ENCODE results near the gene RNF103. TPM values are rescaled to one million over a fixed set of nuclear protein-coding genes. Genes with fewer than 3 reads are reported as not detected.
A peak's percentile ranks its signal among the peaks of the same experiment; 100 is the strongest.

The RNF103 gene
- total RNA-seq, 1 donor from 2014 or later = 41.2 TPM

GRCh38 chr2:86622519-86623042, 1.1 kb downstream of the RNF103 start:
- peaks cover 28% of the 10 kb centered on the region for H3K4me1 Mint-ChIP-seq
- no peak for TF ChIP-seq CTCF (IDR thresholded peaks at IDR 0.05; ENCODE audit: unreplicated experiment)
- no peak for DNase-seq (ENCODE audit: low spot score in 2 of 2, unreplicated experiment in 2 of 2)
- peak overlapping the region; percentile 98 for H3K27ac Mint-ChIP-seq
- no peaks in the 10 kb centered on the region for H3K9me3 Mint-ChIP-seq
- H3K36me3 Mint-ChIP-seq = peaks cover 11% of the 10 kb centered on the region
- no peaks in the 10 kb centered on the region for H3K27me3 Mint-ChIP-seq (ENCODE audit: low read depth)
- peak overlapping the region; percentile 93 for H3K4me3 Mint-ChIP-seq

DNA sequence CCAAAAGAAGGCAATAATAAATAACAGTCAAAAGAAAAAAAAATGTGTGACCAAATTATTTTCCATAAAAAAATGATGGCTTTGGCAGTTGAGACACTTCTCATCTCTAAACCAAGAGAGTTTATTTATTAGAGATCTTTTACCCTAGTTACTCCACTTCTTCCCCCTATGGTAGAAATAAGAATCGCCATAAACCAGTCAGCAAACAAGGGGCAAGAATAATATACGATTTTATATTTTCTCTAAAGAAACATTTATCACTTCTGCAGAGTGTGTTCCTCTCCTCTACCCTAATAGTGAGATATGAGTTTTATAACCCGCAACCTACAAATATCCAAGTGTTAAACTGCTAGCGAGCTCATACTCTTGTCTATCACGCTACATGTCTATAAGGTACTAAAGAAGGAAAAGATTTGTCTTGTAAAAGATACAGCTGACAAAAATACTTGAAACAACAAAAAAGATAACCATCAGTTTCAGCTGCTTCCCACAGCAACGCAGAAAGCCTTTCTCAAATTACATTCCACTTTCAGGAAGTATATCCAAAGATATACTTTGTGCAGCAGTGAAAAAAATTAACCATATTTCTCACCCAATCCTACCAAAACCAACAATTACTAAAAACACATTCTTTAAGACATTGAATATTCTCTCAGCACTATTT, 2.3 kb downstream of the RNF103 start:
- peak overlapping the region; percentile 93 for H3K4me3 Mint-ChIP-seq
- DNase-seq (ENCODE audit: low spot score in 2 of 2, unreplicated experiment in 2 of 2) = no peak
- H3K27ac Mint-ChIP-seq = peak overlapping the region; percentile 98
- H3K9me3 Mint-ChIP-seq = no peaks in the 10 kb centered on the region
- peaks cover 28% of the 10 kb centered on the region for H3K4me1 Mint-ChIP-seq
- peaks cover 13% of the 10 kb centered on the region for H3K36me3 Mint-ChIP-seq
- no peaks in the 10 kb centered on the region for H3K27me3 Mint-ChIP-seq (ENCODE audit: low read depth)
- TF ChIP-seq CTCF (IDR thresholded peaks at IDR 0.05; ENCODE audit: unreplicated experiment) = no peak

GRCh38 chr2:86617738-86618137, 5.9 kb downstream of the RNF103 start:
- no peaks in the 10 kb centered on the region for H3K27me3 Mint-ChIP-seq (ENCODE audit: low read depth)
- no peak overlapping the region for H3K4me3 Mint-ChIP-seq
- no peak for DNase-seq (ENCODE audit: low spot score in 2 of 2, unreplicated experiment in 2 of 2)
- H3K27ac Mint-ChIP-seq = no peak overlapping the region
- H3K36me3 Mint-ChIP-seq = peaks cover 30% of the 10 kb centered on the region
- no peak for TF ChIP-seq CTCF (IDR thresholded peaks at IDR 0.05; ENCODE audit: unreplicated experiment)
- H3K4me1 Mint-ChIP-seq = peaks cover 15% of the 10 kb centered on the region
- H3K9me3 Mint-ChIP-seq = no peaks in the 10 kb centered on the region

DNA sequence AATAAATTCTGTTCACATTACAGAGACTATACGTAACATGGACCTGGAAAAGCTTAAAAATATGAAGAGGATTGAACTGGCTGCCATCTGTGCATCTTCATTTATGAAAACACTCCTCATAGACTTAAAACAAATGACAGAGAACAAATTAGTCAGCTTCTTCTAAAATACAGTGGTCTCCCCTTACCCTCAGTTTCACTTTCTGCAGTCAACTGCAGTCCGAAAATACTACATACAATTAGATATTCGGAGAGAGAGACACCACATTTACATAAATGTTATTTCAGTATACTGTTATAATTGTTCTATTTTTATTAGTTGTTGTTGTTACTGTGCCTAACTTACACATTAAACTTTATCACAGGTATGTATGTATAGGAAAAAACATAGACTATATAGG, 6.5 kb downstream of the RNF103 start:
- no peaks in the 10 kb centered on the region for H3K9me3 Mint-ChIP-seq

GRCh38 chr2:86616502-86616901, 7.2 kb downstream of the RNF103 start:
- Mint-ChIP-seq H3K4me3 (no peak overlapping the region), H3K9me3 (no peaks in the 10 kb centered on the region), H3K4me1 (peaks cover 12% of the 10 kb centered on the region), H3K27ac (no peak overlapping the region), H3K27me3 (ENCODE audit: low read depth) (no peaks in the 10 kb centered on the region), H3K36me3 (peaks cover 33% of the 10 kb centered on the region)
- DNase-seq (ENCODE audit: low spot score in 2 of 2, unreplicated experiment in 2 of 2) = no peak
- TF ChIP-seq CTCF (IDR thresholded peaks at IDR 0.05; ENCODE audit: unreplicated experiment) = no peak

More for the DNA sequence above, 6.5 kb downstream of the RNF103 start:
- H3K4me3 Mint-ChIP-seq = no peak overlapping the region
- TF ChIP-seq CTCF (IDR thresholded peaks at IDR 0.05; ENCODE audit: unreplicated experiment) = no peak
- H3K4me1 Mint-ChIP-seq = peaks cover 15% of the 10 kb centered on the region
- DNase-seq (ENCODE audit: low spot score in 2 of 2, unreplicated experiment in 2 of 2) = no peak
- H3K27ac Mint-ChIP-seq = no peak overlapping the region
- H3K36me3 Mint-ChIP-seq = peaks cover 30% of the 10 kb centered on the region
- H3K27me3 Mint-ChIP-seq (ENCODE audit: low read depth) = no peaks in the 10 kb centered on the region
